ENCODE results near the gene KRT6B.

Gene KRT6B

DNA sequence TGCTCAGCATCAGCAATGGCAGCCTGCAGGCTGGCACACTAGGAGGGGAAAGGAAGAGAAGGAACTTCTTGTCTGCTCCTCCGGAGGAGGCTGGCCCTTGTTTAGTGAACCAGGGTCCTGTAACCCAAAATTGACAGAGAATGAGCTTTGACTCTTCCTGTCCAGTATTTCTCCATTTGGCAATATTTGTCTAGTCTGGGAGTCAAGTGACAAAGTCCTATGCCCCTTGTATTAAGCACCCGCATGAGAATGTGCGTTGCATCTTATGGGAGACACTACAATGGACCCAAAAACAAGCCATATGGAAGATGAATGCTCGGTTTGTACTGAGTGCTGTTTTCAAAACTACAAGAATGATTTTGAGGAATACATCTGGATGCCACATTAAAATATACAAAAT is 17.9 kb upstream of the KRT6B start:
- TF ChIP-seq CTCF (IDR thresholded peaks at IDR 0.05; ENCODE audit: low read depth, low read length, missing control alignments), result no peak
- in situ Hi-C loops (cut with HindIII; ENCODE audit: low sequenced_read_pairs), result no loop called here
- DNase-seq (ENCODE audit: low read depth), result no peak
- H3K4me3 ChIP-seq (ENCODE audit: low read depth, low read length), result no peak overlapping the region

DNA sequence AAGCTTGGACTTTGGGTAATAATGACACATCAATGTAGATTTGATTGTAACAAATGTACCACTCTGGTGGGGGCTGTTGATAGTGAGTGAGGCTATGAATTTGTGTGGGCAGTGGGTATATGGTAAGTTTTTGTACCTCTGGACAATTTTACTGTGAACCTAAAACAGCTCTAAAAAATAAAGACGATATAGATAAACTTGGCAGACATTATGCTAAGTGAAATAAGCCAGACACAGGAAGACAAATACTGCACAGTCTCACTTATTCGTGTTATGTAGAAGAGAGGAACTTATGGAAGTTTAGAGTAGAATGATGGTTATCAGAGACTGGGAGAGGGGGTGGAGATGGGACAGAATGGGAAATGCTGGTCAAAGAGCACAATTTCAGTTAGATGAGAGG is 13.0 kb upstream of the KRT6B start:
- in situ Hi-C loops (cut with HindIII; ENCODE audit: low sequenced_read_pairs), result no loop called here
- no peak for TF ChIP-seq CTCF (IDR thresholded peaks at IDR 0.05; ENCODE audit: low read depth, low read length, missing control alignments)
- H3K4me3 ChIP-seq (ENCODE audit: low read depth, low read length), result no peak overlapping the region

GRCh38 chr12:52461693-52462092 is 9.7 kb upstream of the KRT6B start:
- no peak overlapping the region for H3K4me3 ChIP-seq (ENCODE audit: low read depth, low read length)
- in situ Hi-C loops (cut with HindIII; ENCODE audit: low sequenced_read_pairs), result no loop called here
- DNase-seq (ENCODE audit: low read depth), result no peak
- TF ChIP-seq CTCF (IDR thresholded peaks at IDR 0.05; ENCODE audit: low read depth, low read length, missing control alignments), result no peak

More for the DNA sequence above, 13.0 kb upstream of the KRT6B start:
- no peak for DNase-seq (ENCODE audit: low read depth)

DNA sequence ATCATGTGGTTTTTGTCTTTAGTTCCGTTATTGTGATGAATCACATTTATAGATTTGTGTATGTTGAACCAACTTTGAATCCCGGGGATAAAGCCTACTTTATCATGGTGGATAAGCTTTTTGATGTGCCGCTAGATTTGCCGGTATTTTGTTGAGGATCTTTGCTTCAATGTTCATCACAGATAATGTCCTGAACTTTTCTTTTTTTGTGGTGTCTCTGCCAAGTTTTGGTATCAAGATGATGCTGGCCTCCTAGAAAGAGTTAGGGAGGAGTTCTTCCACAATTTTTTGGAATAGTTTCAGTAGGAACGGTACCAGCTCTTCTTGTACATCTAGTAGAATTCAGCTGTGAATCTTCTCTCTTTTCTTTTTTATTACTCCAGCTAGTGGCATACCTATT is 6.9 kb upstream of the KRT6B start:
- TF ChIP-seq CTCF (IDR thresholded peaks at IDR 0.05; ENCODE audit: low read depth, low read length, missing control alignments), result no peak
- no peak for DNase-seq (ENCODE audit: low read depth)
- in situ Hi-C loops (cut with HindIII; ENCODE audit: low sequenced_read_pairs), result no loop called here
- H3K4me3 ChIP-seq (ENCODE audit: low read depth, low read length), result no peak overlapping the region

DNA sequence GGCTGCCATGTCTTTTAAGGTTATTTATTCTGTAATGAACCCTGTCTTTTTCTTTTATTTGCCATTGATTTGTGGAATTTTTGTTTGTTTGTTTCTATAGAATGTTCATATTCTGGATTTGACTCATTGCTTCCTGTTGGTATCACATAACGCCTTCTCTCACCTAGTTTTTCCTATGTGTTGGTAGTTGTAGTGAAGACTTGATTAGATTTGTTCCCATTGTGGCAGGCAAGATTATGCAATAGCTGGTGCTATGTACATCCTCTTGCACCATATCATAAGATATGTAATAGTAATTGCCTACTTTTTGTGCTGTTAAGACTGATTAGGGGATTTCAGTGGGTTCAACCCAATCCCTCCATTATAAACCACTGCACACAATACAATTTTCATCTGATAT is 3.9 kb upstream of the KRT6B start:
- in situ Hi-C loops (cut with HindIII; ENCODE audit: low sequenced_read_pairs), result no loop called here
- H3K4me3 ChIP-seq (ENCODE audit: low read depth, low read length), result no peak overlapping the region
- no peak for DNase-seq (ENCODE audit: low read depth)
- no peak for TF ChIP-seq CTCF (IDR thresholded peaks at IDR 0.05; ENCODE audit: low read depth, low read length, missing control alignments)

GRCh38 chr12:52454411-52455201 is 2.7 kb upstream of the KRT6B start:
- no peak for DNase-seq (ENCODE audit: low read depth)
- H3K4me3 ChIP-seq (ENCODE audit: low read depth, low read length), result no peak overlapping the region
- TF ChIP-seq CTCF (IDR thresholded peaks at IDR 0.05; ENCODE audit: low read depth, low read length, missing control alignments), result no peak
- in situ Hi-C loops (cut with HindIII; ENCODE audit: low sequenced_read_pairs), result no loop called here

All from astrocyte of the cerebellum (primary cell).